ENCODE results near the gene NHERF1. TPM values are rescaled to one million over a fixed set of nuclear protein-coding genes. Genes with fewer than 3 reads are reported as not detected.

The NHERF1 gene
- total and polyA plus RNA-seq, 2 of the 13 experiments (the other 11 are each of a cell fraction or from before 2014, with no cell fraction given) = 169 to 269 TPM

- TF ChIP-seq ZBTB40 (IDR thresholded peaks at IDR 0.05) (no peak), ZBTB40 (CRISPR knock-in tag; IDR thresholded peaks at IDR 0.05) (0 out of 2 replicates have a peak, but pooled peaks have one; percentile 11), SYNCRIP (IDR thresholded peaks at IDR 0.05; ENCODE audit: insufficient read depth, low read depth, low read length) (no peak), SKI (IDR thresholded peaks at IDR 0.05; ENCODE audit: partially characterized antibody) (no peak), NFAT5 (CRISPR knock-in tag; IDR thresholded peaks at IDR 0.05) (no peak), SETDB1 (CRISPR knock-in tag; IDR thresholded peaks at IDR 0.05; ENCODE audit: borderline replicate concordance) (no peak), SP140L (CRISPR knock-in tag; IDR thresholded peaks at IDR 0.05; ENCODE audit: borderline replicate concordance) (no peak; the same call in 1 of the 2 replicates), SMAD1 (CRISPR knock-in tag; IDR thresholded peaks at IDR 0.05; ENCODE audit: borderline replicate concordance, low read depth) (peak; percentile 46; the same call in 1 of the 2 replicates)
- TF ChIP-seq, protein P1, sequence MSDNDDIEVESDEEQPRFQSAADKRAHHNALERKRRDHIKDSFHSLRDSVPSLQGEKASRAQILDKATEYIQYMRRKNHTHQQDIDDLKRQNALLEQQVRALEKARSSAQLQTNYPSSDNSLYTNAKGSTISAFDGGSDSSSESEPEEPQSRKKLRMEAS (IDR thresholded peaks at IDR 0.05) = peak; percentile 51; the same call in 1 of the 2 replicates
Measured at GRCh38 chr17:74744714-74745547, 3.5 kb upstream of the NHERF1 start (continued).
